ENCODE data around the gene PRRT4. TPM values are rescaled to one million over a fixed set of nuclear protein-coding genes. Genes with fewer than 3 reads are reported as not detected.

Gene PRRT4
- total and polyA plus RNA-seq, 9 of the 15 experiments (the other 6 are each of a cell fraction or from before 2014, with no cell fraction given) = not detected

GRCh38 chr7:128410451-128410753 is 48.9 kb upstream of the PRRT4 start (continued):
- TF ChIP-seq STAT6 (CRISPR knock-in tag; IDR thresholded peaks at IDR 0.05) (no peak), TFAP4 (CRISPR knock-in tag; IDR thresholded peaks at IDR 0.05; ENCODE audit: borderline replicate concordance) (peak; percentile 13; the same call in 1 of the 2 replicates), NCOA2 (IDR thresholded peaks at IDR 0.05; ENCODE audit: partially characterized antibody in 2 of 2) (no peak), ATF3 (IDR thresholded peaks at IDR 0.05) (no peak), ATF3 (CRISPR knock-in tag; conservative IDR thresholded peaks at IDR 0.05) (peak; percentile 64; the same call in 1 of the 2 replicates), ZBTB9 (CRISPR knock-in tag; IDR thresholded peaks at IDR 0.05) (0 out of 2 replicates have a peak, but pooled peaks have one; percentile 17), GTF2A2 (tag; IDR thresholded peaks at IDR 0.05) (no peak), ZNF699 (CRISPR knock-in tag; IDR thresholded peaks at IDR 0.05; ENCODE audit: insufficient replicate concordance) (no peak), ZFPM2 (CRISPR knock-in tag; IDR thresholded peaks at IDR 0.05) (no peak), DACH1 (IDR thresholded peaks at IDR 0.05; ENCODE audit: partially characterized antibody) (peak; percentile 44), PBX2 (CRISPR knock-in tag; IDR thresholded peaks at IDR 0.05; ENCODE audit: low read depth) (no peak), PBX2 (tag; conservative IDR thresholded peaks at IDR 0.05; ENCODE audit: low read depth) (no peak), E2F5 (CRISPR knock-in tag; IDR thresholded peaks at IDR 0.05) (no peak), NFE2 (IDR thresholded peaks at IDR 0.05; ENCODE audit: low read depth) (no peak), ZNF512 (tag; IDR thresholded peaks at IDR 0.05) (peak; percentile 48; the same call in 1 of the 2 replicates), CBFA2T3 (IDR thresholded peaks at IDR 0.05) (no peak), SP2 (IDR thresholded peaks at IDR 0.05; ENCODE audit: extremely low read depth, low read depth, low read length, poor library complexity, severe bottlenecking) (no peak), NBN (IDR thresholded peaks at IDR 0.05; ENCODE audit: low read depth) (0 out of 2 replicates have a peak, but pooled peaks have one; percentile 21)

Measured in K562 (cell line).